Cardiac septum (tissue), 1 donor: ENCODE results near the gene DENND6B. TPM values are rescaled to one million over a fixed set of nuclear protein-coding genes. Genes with fewer than 3 reads are reported as not detected.
A peak's percentile ranks its signal among the peaks of the same experiment; 100 is the strongest.
"Not testable (repeated sequence)": the region's sequence is repeated elsewhere in the genome, so short reads cannot be mapped to it uniquely, and the experiment has no call there.

Experiments
- DNase-seq: peaks from one replicate; pipeline ENCODE4 v3.0.0-alpha.2; 2020; ENCODE audit warnings: low spot score
- intact Hi-C: fragments of 100-400 bp; cut with DNase I; formaldehyde crosslinking; loops from one replicate; pipeline ENCODE4 v1.14.0; 2022
- total RNA-seq: library from RNA; stranded (reverse); fragmentation: NEBNext Ultra II Directional; extraction: Animal tissue kit (Norgen Biotek cat#: 25700); gene quantifications from one replicate; pipeline ENCODE4 v1.2.1, GENCODE V29; 2021
- donor health status: DM: no; HTN: no; CAD: no.

The DENND6B gene
- total RNA-seq, 1 donor from 2014 or later = 2.8 TPM

- no peak for DNase-seq
- intact Hi-C loops = no loop called here
These were observed 48.4 kb downstream of the DENND6B start for GRCh38 chr22:50278461-50278860.

GRCh38 chr22:50277761-50278160 lies 49.1 kb downstream of the DENND6B start:
- DNase-seq = no peak
- intact Hi-C loops = no loop called here

DNA sequence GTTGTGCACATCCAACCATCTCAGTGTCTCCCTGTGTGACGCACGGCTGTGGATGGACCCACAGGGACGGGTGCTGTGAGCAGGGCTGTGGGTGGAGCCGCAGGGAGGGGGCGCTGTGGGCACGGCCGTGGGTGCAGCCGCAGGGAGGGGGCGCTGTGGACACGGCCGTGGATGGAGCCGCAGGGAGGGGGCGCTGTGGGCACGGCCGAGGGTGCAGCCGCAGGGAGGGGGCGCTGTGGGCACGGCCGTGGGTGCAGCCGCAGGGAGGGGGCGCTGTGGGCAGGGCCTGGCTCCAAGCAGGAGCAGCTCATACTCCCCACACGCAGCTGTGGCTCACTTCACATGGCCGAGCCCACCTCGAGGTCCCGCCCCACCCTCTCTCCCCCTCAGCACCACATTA lies 50.7 kb downstream of the DENND6B start:
- intact Hi-C loops = loop anchor here (1.0 kb wide), 2 partner anchors 51 to 66 kb away; partner anchors contain the start of gene DENND6B
- peak; percentile 87 for DNase-seq

- no peak for DNase-seq
- intact Hi-C loops = loop anchor here (1.0 kb wide), 2 partner anchors 52 to 67 kb away; partner anchors contain the start of gene DENND6B
These were observed 51.4 kb downstream of the DENND6B start for GRCh38 chr22:50275181-50276055.

GRCh38 chr22:50274771-50275170 lies 52.0 kb downstream of the DENND6B start:
- intact Hi-C loops = loop anchor here (5.0 kb wide), 1 partner anchor 33 kb away; the partner anchor contains the start of gene PLXNB2
- DNase-seq = no peak

GRCh38 chr22:50274311-50274710 lies 52.5 kb downstream of the DENND6B start:
- intact Hi-C loops = loop anchor here (5.0 kb wide), 1 partner anchor 33 kb away; the partner anchor contains the start of gene PLXNB2
- DNase-seq = no peak

GRCh38 chr22:50273781-50274180 lies 53.0 kb downstream of the DENND6B start:
- intact Hi-C loops = loop anchor here (5.0 kb wide), 1 partner anchor 34 kb away; the partner anchor contains the start of gene PLXNB2
- not testable (repeated sequence) for DNase-seq

GRCh38 chr22:50273352-50273751 lies 53.5 kb downstream of the DENND6B start:
- DNase-seq = not testable (repeated sequence)
- intact Hi-C loops = loop anchor here (5.0 kb wide), 1 partner anchor 34 kb away; the partner anchor contains the start of gene PLXNB2

DNA sequence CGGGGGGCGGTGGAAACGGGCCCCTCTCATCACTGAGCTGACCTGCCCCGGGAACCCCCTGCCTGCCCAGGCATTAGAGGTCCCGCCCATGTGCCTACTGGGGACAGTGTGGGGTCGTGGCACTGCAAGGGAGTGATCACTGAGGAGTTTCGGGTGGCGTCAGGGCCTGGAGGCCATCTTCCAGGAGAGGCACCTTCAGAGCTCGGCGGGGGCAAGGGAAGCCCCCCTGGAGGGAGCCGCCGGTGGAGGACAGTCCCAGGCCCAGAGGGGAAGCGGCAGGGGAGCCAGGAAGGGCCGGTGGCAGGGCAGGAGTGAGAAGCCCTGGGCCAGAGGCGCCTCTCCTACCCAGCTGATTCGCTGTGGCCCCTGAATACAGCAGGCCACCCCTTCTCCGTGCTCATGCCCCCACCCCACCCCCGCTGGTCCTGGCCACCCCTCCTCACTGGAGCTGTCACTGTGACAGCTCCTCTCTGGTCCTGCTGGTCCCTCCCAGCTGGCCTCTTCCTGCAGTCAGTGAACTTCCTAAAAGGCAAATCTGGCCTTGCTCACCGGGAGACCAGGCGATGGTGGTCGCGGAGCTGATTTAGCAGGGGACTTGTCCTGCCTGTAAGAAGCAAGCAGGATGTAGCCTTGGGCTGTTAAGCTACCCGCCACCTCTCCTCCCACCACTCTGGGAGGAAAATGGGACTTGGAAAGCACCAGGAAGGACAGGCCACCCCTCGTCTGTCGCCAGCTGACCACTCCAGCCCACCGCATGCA lies 54.6 kb downstream of the DENND6B start:
- DNase-seq = no peak
- intact Hi-C loops = loop anchor here (5.0 kb wide), 1 partner anchor 35 kb away; the partner anchor contains the start of gene PLXNB2

- DNase-seq = no peak
- intact Hi-C loops = loop anchor here (5.0 kb wide), 1 partner anchor 36 kb away; the partner anchor contains the start of gene PLXNB2
These were observed 55.3 kb downstream of the DENND6B start for GRCh38 chr22:50271519-50271970.

- DNase-seq = no peak
- intact Hi-C loops = loop anchor here (5.0 kb wide), 1 partner anchor 36 kb away; the partner anchor contains the start of gene PLXNB2
These were observed 56.0 kb downstream of the DENND6B start for GRCh38 chr22:50270666-50271394.

DNA sequence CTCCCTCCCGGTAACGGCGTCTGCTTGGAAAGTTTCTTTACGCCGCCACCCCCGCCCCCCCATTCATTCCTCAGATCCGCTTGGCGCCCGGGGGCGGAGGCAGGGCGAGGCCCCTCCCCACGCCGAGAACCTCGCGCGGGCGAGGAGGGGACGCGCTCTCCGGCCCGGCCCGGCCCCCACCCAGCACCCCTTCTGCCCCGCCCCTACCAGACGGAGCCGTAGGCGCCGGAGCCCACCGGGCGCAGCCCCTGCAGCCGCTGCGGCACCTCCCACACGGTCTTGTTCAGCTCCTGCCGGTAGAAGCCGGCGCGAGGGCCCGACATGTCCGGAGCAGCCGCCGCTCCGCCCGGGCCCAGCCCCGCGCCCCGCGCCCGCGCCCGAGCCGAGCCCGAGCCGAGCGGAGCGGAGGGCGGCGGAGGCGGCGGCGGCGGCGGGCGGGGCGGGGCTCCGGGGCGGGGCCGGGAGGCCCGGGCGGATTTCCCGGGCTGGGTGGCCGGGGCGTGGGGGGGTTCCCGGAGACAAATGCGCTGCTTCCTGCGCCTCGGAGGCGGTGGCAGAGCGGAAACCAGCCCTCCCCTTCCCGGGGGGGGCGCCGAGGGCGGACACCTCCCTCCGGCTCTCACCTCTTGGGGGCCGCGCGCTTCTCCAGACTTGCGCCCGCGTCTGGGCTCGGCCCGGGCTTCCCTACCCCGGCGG lies 56.7 kb downstream of the DENND6B start, which contains the start of gene MAPK11:
MAPK11 (minus strand) TSS at position 411 of the 696 bp plus-strand sequence; CDS start at position 323, 88 bp downstream.
- intact Hi-C loops = loop anchor here (5.0 kb wide), 1 partner anchor 37 kb away; the partner anchor contains the start of gene PLXNB2
- DNase-seq = no peak

DNA sequence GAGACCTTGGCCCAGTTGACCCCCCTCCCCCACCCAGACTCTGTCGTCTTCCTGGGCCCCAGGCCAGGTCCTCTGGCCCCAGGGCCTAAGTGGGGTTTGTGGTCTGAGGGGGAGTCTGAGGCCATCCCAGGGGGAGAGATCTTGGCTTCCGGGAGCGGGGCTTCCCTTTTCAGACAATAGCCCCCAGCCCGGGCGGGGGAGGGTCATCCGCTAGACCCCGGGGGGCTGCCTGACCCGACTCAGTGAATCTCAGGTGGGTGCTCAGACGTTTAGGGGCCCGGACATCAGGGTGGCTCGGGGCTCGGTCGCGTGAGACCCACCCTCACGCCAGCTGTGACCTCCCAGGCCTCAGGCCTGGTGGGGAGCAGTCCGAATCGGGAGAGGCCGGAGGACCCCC lies 57.2 kb downstream of the DENND6B start:
- no peak for DNase-seq
- intact Hi-C loops = no loop called here

GRCh38 chr22:50268655-50269113 lies 58.1 kb downstream of the DENND6B start:
- no peak for DNase-seq
- intact Hi-C loops = no loop called here

GRCh38 chr22:50267591-50268390 lies 59.0 kb downstream of the DENND6B start:
- DNase-seq = no peak

DNA sequence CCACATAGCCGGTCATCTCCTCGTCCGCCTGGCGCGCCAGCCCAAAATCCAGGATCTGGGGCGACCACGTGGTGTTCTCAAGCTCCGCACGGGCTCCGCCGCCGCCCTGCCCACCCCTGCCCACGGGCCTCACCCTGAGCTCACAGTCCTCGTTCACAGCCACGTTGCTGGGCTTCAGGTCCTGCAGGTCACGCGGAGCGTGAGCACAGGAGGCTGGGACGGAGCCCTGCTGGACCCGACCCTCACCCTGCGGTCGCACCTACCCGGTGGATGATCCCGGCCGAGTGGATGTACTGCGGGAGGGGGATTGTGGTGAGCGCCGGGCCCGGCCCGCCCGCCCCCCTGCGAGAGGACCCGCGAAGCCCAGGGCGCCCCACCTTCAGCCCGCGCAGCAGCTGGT lies 59.8 kb downstream of the DENND6B start:
- no peak for DNase-seq
- intact Hi-C loops = no loop called here

More at GRCh38 chr22:50267591-50268390, 59.0 kb downstream of the DENND6B start:
- intact Hi-C loops = no loop called here

- DNase-seq = no peak
These were observed 61.7 kb downstream of the DENND6B start for GRCh38 chr22:50264946-50265669.

More at GRCh38 chr22:50264946-50265669, 61.7 kb downstream of the DENND6B start:
- intact Hi-C loops = no loop called here
